Endothelial cell of umbilical vein (primary cell): Measurements from ENCODE around the gene LPAR1. TPM values are rescaled to one million over a fixed set of nuclear protein-coding genes. Genes with fewer than 3 reads are reported as not detected.

Source experiments
- BruUV-seq: library from RNA; stranded (reverse); fragments of 400-500 nt; replicated peaks from 2 replicates; lab custom pipeline; 2021; lab: Mats Ljungman, UMichigan
- CTCF ChIA-PET: fragments of 300-600, 350-600 bp; sonication (Branson Sonifier 250); formaldehyde crosslinking; loops from one replicate; lab custom pipeline; 2021; ENCODE audit warnings: antibody characterized with exemption, inconsistent platforms; lab: Charles Lee
- POLR2A ChIA-PET: fragments of 300-600, 350-600 bp; sonication (Branson Sonifier 250); formaldehyde crosslinking; loops from one replicate; lab custom pipeline; 2021; ENCODE audit warnings: antibody characterized with exemption, inconsistent platforms; lab: Charles Lee
- DNase-seq: peaks from one replicate; pipeline ENCODE4 v3.0.0-alpha.2; 2011; ENCODE audit warnings: low read depth, low spot score
- FAIRE-seq: peaks from 2 replicates; lab custom pipeline; 2011; peaks lifted over from hg19 to GRCh38; lab: Jason Lieb, UNC
- H2AFZ ChIP-seq: 2 replicates; pipeline ENCODE4 v1.6.0; 2012; ENCODE audit warnings: low read depth, low read length, control low read depth, inconsistent platforms
- H3K27ac ChIP-seq: 2 replicates; pipeline ENCODE4 v1.5.1; 2011; ENCODE audit warnings: low read depth, mild to moderate bottlenecking, control low read depth, low read length, moderate library complexity; ENCODE audit not compliant: insufficient read depth
- H3K27me3 ChIP-seq, 2 experiments: 2 replicates each; pipeline versions ENCODE4 v1.6.0 to v1.6.1; 2011; ENCODE audit warnings: low read length in 2 of 2, mixed read lengths in 1 of 2; ENCODE audit not compliant: control insufficient read depth in 2 of 2, insufficient read depth in 2 of 2
- H3K36me3 ChIP-seq, 2 experiments: 2 replicates in 1 of 2; 3 replicates in 1 of 2; pipeline ENCODE4 v1.5.1; 2011; ENCODE audit warnings: low read length in 2 of 2, mild to moderate bottlenecking in 1 of 2, moderate library complexity in 1 of 2; ENCODE audit not compliant: control insufficient read depth in 2 of 2, insufficient read depth in 2 of 2; ENCODE audit errors: extremely low read depth in 1 of 2
- H3K4me1 ChIP-seq: 3 replicates; pipeline ENCODE4 v1.5.1; 2011; ENCODE audit warnings: mild to moderate bottlenecking, low read length; ENCODE audit not compliant: control insufficient read depth, insufficient read depth; ENCODE audit errors: extremely low read depth
- H3K4me2 ChIP-seq: 2 replicates; pipeline ENCODE4 v1.6.1; 2011; ENCODE audit warnings: low read length, control low read depth, mixed read lengths; ENCODE audit not compliant: insufficient read depth
- H3K4me3 ChIP-seq, 3 experiments: fragments of 200-600 bp in 1 of 3; sonication (generic), shearing (Covaris generic) in 1 of 3; replicated peaks in 1 of 3; 2 replicates each; pipeline ENCODE4 v1.5.1; 2011 to 2016; ENCODE audit warnings: control low read depth in 3 of 3, low read length in 3 of 3, mild to moderate bottlenecking in 2 of 3, inconsistent platforms in 1 of 3, low read depth in 1 of 3, moderate library complexity in 1 of 3; ENCODE audit not compliant: insufficient read depth in 1 of 3
- H3K79me2 ChIP-seq: 2 replicates; pipeline ENCODE4 v1.6.0; 2012; ENCODE audit warnings: low read length, inconsistent platforms; ENCODE audit not compliant: control insufficient read depth, insufficient read depth
- H3K9ac ChIP-seq: replicated peaks from 2 replicates; pipeline ENCODE3; 2011; ENCODE audit warnings: low read length, control low read depth; ENCODE audit not compliant: insufficient read depth; ENCODE audit errors: extremely low read depth
- H3K9me1 ChIP-seq: replicated peaks from 3 replicates; pipeline ENCODE4 v1.6.0; 2011; ENCODE audit warnings: mild to moderate bottlenecking, low read length; ENCODE audit not compliant: control insufficient read depth, insufficient read depth; ENCODE audit errors: extremely low read depth
- H3K9me3 ChIP-seq: replicated peaks from 2 replicates; pipeline ENCODE4 v1.5.1; 2012; ENCODE audit warnings: low read length, inconsistent platforms; ENCODE audit not compliant: control insufficient read depth, insufficient read depth
- H4K20me1 ChIP-seq: replicated peaks from 2 replicates; pipeline ENCODE3; 2011; ENCODE audit warnings: mild to moderate bottlenecking, low read length; ENCODE audit not compliant: control insufficient read depth, insufficient read depth; ENCODE audit errors: extremely low read depth
- EZH2 ChIP-seq: IDR thresholded peaks from 2 replicates; pipeline ENCODE4 v1.6.1; 2012; ENCODE audit warnings: borderline replicate concordance, low read depth, mild to moderate bottlenecking, moderate library complexity, low read length, inconsistent platforms; ENCODE audit not compliant: severe bottlenecking
- FOS ChIP-seq: IDR thresholded peaks from 2 replicates; pipeline ENCODE4 v1.6.1; 2011; ENCODE audit warnings: mild to moderate bottlenecking, low read length, moderate library complexity, borderline replicate concordance; ENCODE audit not compliant: insufficient read depth
- GATA2 ChIP-seq: IDR thresholded peaks from 2 replicates; pipeline ENCODE4 v1.7.0; 2011; ENCODE audit warnings: low read depth, mild to moderate bottlenecking, moderate library complexity, mixed read lengths, low read length; ENCODE audit not compliant: insufficient read length, insufficient read depth
- JUN ChIP-seq: IDR thresholded peaks from 2 replicates; pipeline ENCODE4 v1.6.1; 2011; ENCODE audit warnings: borderline replicate concordance, low read depth; ENCODE audit not compliant: insufficient read length, insufficient read depth
- MYC ChIP-seq: IDR thresholded peaks from one replicate; pipeline ENCODE4 v1.6.1; 2011; ENCODE audit warnings: mild to moderate bottlenecking, low read depth, low read length
- POLR2A ChIP-seq: IDR thresholded peaks from 2 replicates; pipeline ENCODE4 v1.6.1; 2012; ENCODE audit warnings: low read depth, mild to moderate bottlenecking, control low read depth, low read length
- POLR2AphosphoS5 ChIP-seq: IDR thresholded peaks from 2 replicates; pipeline ENCODE4 v1.6.1; 2012; ENCODE audit warnings: low read depth, mild to moderate bottlenecking, control low read depth, low read length, moderate library complexity; ENCODE audit not compliant: insufficient read depth
- dilution Hi-C: fragments of 300-500 bp; cut with MboI; formaldehyde crosslinking; loops from one replicate; pipeline ENCODE4 v1.15.0; 2019; ENCODE audit warnings: low sequenced_read_pairs; ENCODE audit not compliant: extremely low pct_ligation_motif_present
- intact Hi-C: fragments of 100-400 bp; cut with micrococcal nuclease; formaldehyde crosslinking; loops from one replicate; pipeline ENCODE4 v1.10.0; 2022
- polyA plus RNA-seq, 4 experiments: library from polyadenylated mRNA; depleted of rRNA in 3 of 4; stranded (reverse) in 3 of 4; unstranded in 1 of 4; fragments of >200 nt; gene quantifications; 2 replicates each; pipeline versions ENCODE4 v1.2.1 to v1.2.3, GENCODE V29; 2011 to 2012; ENCODE audit warnings: missing spikeins in 1 of 4
- total RNA-seq: library from RNA; stranded (reverse); gene quantifications from 2 replicates; pipeline ENCODE4 v1.2.3, GENCODE V29; 2021
- TF ChIP-seq, protein P1 (sequence below): IDR thresholded peaks from 2 replicates; pipeline ENCODE4 v1.6.1; 2011; ENCODE audit not compliant: insufficient read depth, insufficient read length
- TF ChIP-seq, protein P2 (sequence below), 2 donors: IDR thresholded peaks; 1 replicate in 1 of 2; 2 replicates in 1 of 2; pipeline ENCODE4 v1.5.1; 2011; ENCODE audit warnings: low read length in 2 of 2, mild to moderate bottlenecking in 2 of 2, moderate library complexity in 2 of 2, control low read depth in 1 of 2, inconsistent platforms in 1 of 2, low read depth in 1 of 2; ENCODE audit not compliant: insufficient read depth in 1 of 2; ENCODE audit errors: extremely low read depth in 1 of 2

LPAR1 gene
- total and polyA plus RNA-seq, 2 donors (not counting 3 experiments of a cell fraction or from before 2014, with no cell fraction given) = 0.88 to 3.0 TPM

DNA sequence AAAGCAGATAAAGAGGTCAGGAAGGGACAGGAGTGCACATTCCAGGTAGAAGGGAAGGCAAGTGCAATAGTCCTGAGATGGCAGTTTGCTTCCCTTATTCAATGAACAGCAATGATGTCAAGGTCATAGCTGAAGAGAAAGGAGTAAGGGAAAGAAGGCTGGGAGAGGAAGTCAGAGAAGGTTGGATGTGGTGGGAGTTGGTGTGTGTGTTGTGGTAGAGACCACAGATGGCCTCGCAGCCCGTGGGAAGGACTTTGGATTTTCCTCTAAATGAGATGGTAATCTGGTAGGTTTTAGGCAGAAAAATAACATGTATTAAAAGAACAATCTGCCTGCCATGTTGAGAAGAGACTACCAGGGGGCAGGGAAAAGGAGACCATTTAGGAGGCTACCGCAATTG, 25.1 kb upstream of the LPAR1 start:
- Histone ChIP-seq H2AFZ (no peak overlapping the region), H3K79me2 (no peaks in the 10 kb centered on the region), H3K9me3 (no peaks in the 10 kb centered on the region), H3K9me1 (no peaks in the 10 kb centered on the region), H3K4me3 (no peak overlapping the region), H4K20me1 (no peaks in the 10 kb centered on the region), H3K27ac (no peak overlapping the region), H3K9ac (no peak overlapping the region), H3K4me1 (no peaks in the 10 kb centered on the region), H3K36me3 (no peaks in the 10 kb centered on the region), H3K4me2 (no peak overlapping the region), H3K27me3 (peaks cover 0 to 4% of the 10 kb centered on the region in 2 experiments)
- DNase-seq = no peak
- TF ChIP-seq JUN (no peak), MYC (no peak), POLR2AphosphoS5 (no peak), GATA2 (no peak)
- TF ChIP-seq, protein P1, sequence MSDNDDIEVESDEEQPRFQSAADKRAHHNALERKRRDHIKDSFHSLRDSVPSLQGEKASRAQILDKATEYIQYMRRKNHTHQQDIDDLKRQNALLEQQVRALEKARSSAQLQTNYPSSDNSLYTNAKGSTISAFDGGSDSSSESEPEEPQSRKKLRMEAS = no peak
- BruUV-seq = no TSS peak
- CTCF ChIA-PET = interaction anchor here (1.0 kb wide), 1 partner anchor 10 kb away, joined by 3 read pairs; no protein-coding TSS in a partner anchor
- no peak for FAIRE-seq
- intact Hi-C loops = no loop called here
- POLR2A ChIA-PET = no interaction called here
- dilution Hi-C loops = no loop called here

DNA sequence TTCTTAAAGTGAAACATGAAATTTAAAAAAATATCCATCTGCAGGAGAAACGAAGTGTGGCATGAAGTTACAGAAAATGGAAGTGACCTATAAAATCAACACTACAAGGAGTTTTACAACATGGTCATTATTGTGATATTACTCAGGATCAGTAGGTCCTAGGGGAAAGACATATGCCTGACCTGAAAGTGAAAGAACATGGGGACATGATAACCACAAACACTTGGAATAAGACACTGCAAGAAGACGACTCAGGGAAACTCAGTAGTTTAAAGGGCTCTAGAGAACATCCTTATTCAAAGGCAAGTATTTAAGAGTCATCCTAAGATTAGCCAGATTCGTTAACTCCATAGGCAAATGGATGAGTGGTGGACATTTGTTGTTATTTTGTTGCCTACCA, 19.9 kb upstream of the LPAR1 start:
- dilution Hi-C loops (no loop called here), intact Hi-C loops (no loop called here)
- no peaks in the 10 kb centered on the region for H4K20me1 ChIP-seq
- no peaks in the 10 kb centered on the region for H3K9me1 ChIP-seq
- H3K9me3 ChIP-seq = no peaks in the 10 kb centered on the region
- ChIA-PET CTCF (no interaction called here), POLR2A (no interaction called here)
- no peak overlapping the region for H3K4me2 ChIP-seq
- no peaks in the 10 kb centered on the region for H3K4me1 ChIP-seq
- no TSS peak for BruUV-seq
- H3K36me3 ChIP-seq = no peaks in the 10 kb centered on the region
- TF ChIP-seq FOS (no peak), JUN (no peak), GATA2 (no peak), POLR2A (no peak), POLR2AphosphoS5 (no peak), EZH2 (no peak), MYC (no peak)
- TF ChIP-seq, protein P2, sequence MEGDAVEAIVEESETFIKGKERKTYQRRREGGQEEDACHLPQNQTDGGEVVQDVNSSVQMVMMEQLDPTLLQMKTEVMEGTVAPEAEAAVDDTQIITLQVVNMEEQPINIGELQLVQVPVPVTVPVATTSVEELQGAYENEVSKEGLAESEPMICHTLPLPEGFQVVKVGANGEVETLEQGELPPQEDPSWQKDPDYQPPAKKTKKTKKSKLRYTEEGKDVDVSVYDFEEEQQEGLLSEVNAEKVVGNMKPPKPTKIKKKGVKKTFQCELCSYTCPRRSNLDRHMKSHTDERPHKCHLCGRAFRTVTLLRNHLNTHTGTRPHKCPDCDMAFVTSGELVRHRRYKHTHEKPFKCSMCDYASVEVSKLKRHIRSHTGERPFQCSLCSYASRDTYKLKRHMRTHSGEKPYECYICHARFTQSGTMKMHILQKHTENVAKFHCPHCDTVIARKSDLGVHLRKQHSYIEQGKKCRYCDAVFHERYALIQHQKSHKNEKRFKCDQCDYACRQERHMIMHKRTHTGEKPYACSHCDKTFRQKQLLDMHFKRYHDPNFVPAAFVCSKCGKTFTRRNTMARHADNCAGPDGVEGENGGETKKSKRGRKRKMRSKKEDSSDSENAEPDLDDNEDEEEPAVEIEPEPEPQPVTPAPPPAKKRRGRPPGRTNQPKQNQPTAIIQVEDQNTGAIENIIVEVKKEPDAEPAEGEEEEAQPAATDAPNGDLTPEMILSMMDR (IDR thresholded peaks at IDR 0.05; ENCODE audit: extremely low read depth in 1 of 2, insufficient read depth in 1 of 2, low read depth in 1 of 2, low read length in 2 of 2) = no peak
- TF ChIP-seq, protein P1 = no peak
- no peak overlapping the region for H3K4me3 ChIP-seq
- FAIRE-seq (no peak), DNase-seq (no peak)
- no peak overlapping the region for H2AFZ ChIP-seq
- no peak overlapping the region for H3K9ac ChIP-seq
- peaks cover 0 to 4% of the 10 kb centered on the region in 2 experiments for H3K27me3 ChIP-seq
- H3K79me2 ChIP-seq = no peaks in the 10 kb centered on the region
- no peak overlapping the region for H3K27ac ChIP-seq
